ENCODE results near the gene LRRN3.

DNA sequence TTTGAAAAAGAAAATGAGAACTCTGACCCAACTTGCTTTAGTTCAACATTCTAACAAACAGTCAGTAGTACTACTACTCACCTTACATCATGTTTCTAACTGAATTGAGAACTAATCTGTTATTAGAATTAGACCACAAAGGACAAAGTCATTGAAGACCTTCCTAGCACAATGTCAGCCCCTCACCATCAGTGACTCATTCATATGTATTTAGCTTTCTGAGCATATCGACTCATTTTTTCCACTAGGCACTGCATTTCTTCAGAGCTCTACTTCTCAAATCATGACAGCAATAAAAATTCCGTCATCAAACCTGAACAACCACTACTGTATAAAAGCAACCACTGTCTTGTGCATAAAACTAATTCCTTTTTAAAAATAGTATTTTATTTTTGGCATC is 4.4 kb upstream of the LRRN3 start:
- TF ChIP-seq, protein P1, sequence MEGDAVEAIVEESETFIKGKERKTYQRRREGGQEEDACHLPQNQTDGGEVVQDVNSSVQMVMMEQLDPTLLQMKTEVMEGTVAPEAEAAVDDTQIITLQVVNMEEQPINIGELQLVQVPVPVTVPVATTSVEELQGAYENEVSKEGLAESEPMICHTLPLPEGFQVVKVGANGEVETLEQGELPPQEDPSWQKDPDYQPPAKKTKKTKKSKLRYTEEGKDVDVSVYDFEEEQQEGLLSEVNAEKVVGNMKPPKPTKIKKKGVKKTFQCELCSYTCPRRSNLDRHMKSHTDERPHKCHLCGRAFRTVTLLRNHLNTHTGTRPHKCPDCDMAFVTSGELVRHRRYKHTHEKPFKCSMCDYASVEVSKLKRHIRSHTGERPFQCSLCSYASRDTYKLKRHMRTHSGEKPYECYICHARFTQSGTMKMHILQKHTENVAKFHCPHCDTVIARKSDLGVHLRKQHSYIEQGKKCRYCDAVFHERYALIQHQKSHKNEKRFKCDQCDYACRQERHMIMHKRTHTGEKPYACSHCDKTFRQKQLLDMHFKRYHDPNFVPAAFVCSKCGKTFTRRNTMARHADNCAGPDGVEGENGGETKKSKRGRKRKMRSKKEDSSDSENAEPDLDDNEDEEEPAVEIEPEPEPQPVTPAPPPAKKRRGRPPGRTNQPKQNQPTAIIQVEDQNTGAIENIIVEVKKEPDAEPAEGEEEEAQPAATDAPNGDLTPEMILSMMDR (IDR thresholded peaks at IDR 0.05) = no peak
- no peak for TF ChIP-seq POLR2AphosphoS5 (IDR thresholded peaks at IDR 0.05)
- TF ChIP-seq POLR2A (IDR thresholded peaks at IDR 0.05; ENCODE audit: low read depth) = no peak

Data from esophagus muscularis mucosa (tissue), 3 donors.